Mesendoderm (in vitro differentiated cells): Measurements from ENCODE around the gene ADAMTS15. TPM values are rescaled to one million over a fixed set of nuclear protein-coding genes. Genes with fewer than 3 reads are reported as not detected.
A peak's percentile ranks its signal among the peaks of the same experiment; 100 is the strongest.

Experiments used
- DNase-seq: peaks from one replicate; pipeline ENCODE4 v3.0.0; 2013
- H2AK5ac ChIP-seq: 2 replicates; pipeline ENCODE4 v1.6.1; 2013; ENCODE audit warnings: low read length, inconsistent platforms
- H2BK120ac ChIP-seq: 2 replicates; pipeline ENCODE4 v1.6.1; 2013; ENCODE audit warnings: low read depth, mild to moderate bottlenecking, low read length, moderate library complexity, mixed read lengths
- H2BK15ac ChIP-seq: replicated peaks from 2 replicates; pipeline ENCODE4 v1.6.1; 2013; ENCODE audit warnings: low read depth, mild to moderate bottlenecking, moderate library complexity
- H2BK5ac ChIP-seq: 2 replicates; pipeline ENCODE4 v1.6.1; 2013; ENCODE audit warnings: low read length, inconsistent platforms
- H3K18ac ChIP-seq: 2 replicates; pipeline ENCODE4 v1.6.1; 2013; ENCODE audit warnings: mild to moderate bottlenecking, low read length, mixed read lengths
- H3K23ac ChIP-seq: one replicate; pipeline ENCODE4 v1.6.1; 2013; ENCODE audit warnings: low read length
- H3K27ac ChIP-seq: 2 replicates; pipeline ENCODE4 v1.5.1; 2013; ENCODE audit warnings: low read depth, mild to moderate bottlenecking, inconsistent platforms, low read length, moderate library complexity
- H3K27me3 ChIP-seq: 2 replicates; pipeline ENCODE4 v1.6.1; 2013; ENCODE audit warnings: low read length, control low read depth, mild to moderate bottlenecking, inconsistent platforms; ENCODE audit not compliant: insufficient read depth, poor library complexity
- H3K36me3 ChIP-seq: 2 replicates; pipeline ENCODE4 v1.6.1; 2013; ENCODE audit warnings: low read length, inconsistent platforms; ENCODE audit not compliant: control insufficient read depth, insufficient read depth
- H3K4ac ChIP-seq: one replicate; pipeline ENCODE4 v1.6.1; 2013; ENCODE audit warnings: low read depth, mild to moderate bottlenecking, low read length, moderate library complexity
- H3K4me1 ChIP-seq: 2 replicates; pipeline ENCODE4 v1.6.1; 2013; ENCODE audit warnings: low read depth, low read length, inconsistent platforms; ENCODE audit not compliant: control insufficient read depth
- H3K4me2 ChIP-seq: 2 replicates; pipeline ENCODE4 v1.6.1; 2013; ENCODE audit warnings: low read length
- H3K4me3 ChIP-seq: 2 replicates; pipeline ENCODE4 v1.5.1; 2013; ENCODE audit warnings: mild to moderate bottlenecking, low read length
- H3K56ac ChIP-seq: one replicate; pipeline ENCODE4 v1.6.1; 2013; ENCODE audit warnings: low read length
- H3K79me1 ChIP-seq: 2 replicates; pipeline ENCODE4 v1.6.1; 2013; ENCODE audit warnings: low read length, inconsistent platforms
- H3K79me2 ChIP-seq: 2 replicates; pipeline ENCODE4 v1.6.1; 2013; ENCODE audit warnings: mild to moderate bottlenecking, low read length; ENCODE audit not compliant: control insufficient read depth, insufficient read depth
- H3K9ac ChIP-seq: 2 replicates; pipeline ENCODE4 v1.6.1; 2013; ENCODE audit warnings: low read length, inconsistent platforms
- H4K5ac ChIP-seq: one replicate; pipeline ENCODE4 v1.6.1; 2013; ENCODE audit warnings: low read length
- H4K8ac ChIP-seq: one replicate; pipeline ENCODE4 v1.6.1; 2013; ENCODE audit warnings: low read depth, mild to moderate bottlenecking, control low read depth, low read length, moderate library complexity
- WGBS: extraction: QIAGEN DNeasy Blood & Tissue Kit; methylation state at CpG from one replicate; pipeline ENCODE4 v1.1.7; 2013; ENCODE audit warnings: low lambda C conversion rate, missing lambda C conversion rate; ENCODE audit not compliant: insufficient coverage; ENCODE audit errors: extremely low coverage; 5-methylcytosine and 5-hydroxymethylcytosine counted together
- polyA plus RNA-seq, 2 experiments: library from polyadenylated mRNA; stranded (reverse); fragments of 200-250 nt; gene quantifications; one replicate each; pipeline ENCODE4 v1.2.3, GENCODE V29; 2013

ADAMTS15 gene, protein sequence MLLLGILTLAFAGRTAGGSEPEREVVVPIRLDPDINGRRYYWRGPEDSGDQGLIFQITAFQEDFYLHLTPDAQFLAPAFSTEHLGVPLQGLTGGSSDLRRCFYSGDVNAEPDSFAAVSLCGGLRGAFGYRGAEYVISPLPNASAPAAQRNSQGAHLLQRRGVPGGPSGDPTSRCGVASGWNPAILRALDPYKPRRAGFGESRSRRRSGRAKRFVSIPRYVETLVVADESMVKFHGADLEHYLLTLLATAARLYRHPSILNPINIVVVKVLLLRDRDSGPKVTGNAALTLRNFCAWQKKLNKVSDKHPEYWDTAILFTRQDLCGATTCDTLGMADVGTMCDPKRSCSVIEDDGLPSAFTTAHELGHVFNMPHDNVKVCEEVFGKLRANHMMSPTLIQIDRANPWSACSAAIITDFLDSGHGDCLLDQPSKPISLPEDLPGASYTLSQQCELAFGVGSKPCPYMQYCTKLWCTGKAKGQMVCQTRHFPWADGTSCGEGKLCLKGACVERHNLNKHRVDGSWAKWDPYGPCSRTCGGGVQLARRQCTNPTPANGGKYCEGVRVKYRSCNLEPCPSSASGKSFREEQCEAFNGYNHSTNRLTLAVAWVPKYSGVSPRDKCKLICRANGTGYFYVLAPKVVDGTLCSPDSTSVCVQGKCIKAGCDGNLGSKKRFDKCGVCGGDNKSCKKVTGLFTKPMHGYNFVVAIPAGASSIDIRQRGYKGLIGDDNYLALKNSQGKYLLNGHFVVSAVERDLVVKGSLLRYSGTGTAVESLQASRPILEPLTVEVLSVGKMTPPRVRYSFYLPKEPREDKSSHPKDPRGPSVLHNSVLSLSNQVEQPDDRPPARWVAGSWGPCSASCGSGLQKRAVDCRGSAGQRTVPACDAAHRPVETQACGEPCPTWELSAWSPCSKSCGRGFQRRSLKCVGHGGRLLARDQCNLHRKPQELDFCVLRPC
- polyA plus RNA-seq (2013, experiment 1 of 2): 2.5 TPM
- polyA plus RNA-seq (2013, experiment 2 of 2): 2.6 TPM

DNA sequence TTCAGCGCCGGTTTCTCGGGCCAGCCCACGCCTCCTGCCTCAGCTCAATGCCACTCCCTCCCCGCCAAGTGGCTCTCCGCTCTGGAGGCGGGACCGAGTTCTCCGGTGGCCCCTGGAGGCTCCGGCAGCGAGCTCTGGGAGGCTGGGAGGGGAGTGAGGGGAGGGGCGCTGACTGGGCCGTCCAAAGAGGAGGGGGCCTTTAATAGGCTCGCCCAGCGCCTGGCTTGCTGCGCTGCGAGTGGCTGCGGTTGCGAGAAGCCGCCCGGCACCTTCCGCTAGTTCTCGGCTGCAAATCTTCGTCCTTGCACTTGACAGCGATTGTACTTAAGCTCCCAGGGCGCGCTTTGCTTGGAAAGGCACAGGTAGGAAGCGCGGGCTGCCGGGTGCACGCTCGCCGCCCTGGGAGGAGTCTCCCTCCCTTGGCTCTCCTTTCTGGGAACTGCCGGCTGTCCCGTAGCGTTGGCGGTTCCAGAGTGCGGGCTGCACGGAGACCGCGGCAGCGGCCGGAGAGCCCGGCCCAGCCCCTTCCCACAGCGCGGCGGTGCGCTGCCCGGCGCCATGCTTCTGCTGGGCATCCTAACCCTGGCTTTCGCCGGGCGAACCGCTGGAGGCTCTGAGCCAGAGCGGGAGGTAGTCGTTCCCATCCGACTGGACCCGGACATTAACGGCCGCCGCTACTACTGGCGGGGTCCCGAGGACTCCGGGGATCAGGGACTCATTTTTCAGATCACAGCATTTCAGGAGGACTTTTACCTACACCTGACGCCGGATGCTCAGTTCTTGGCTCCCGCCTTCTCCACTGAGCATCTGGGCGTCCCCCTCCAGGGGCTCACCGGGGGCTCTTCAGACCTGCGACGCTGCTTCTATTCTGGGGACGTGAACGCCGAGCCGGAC, at the start of gene ADAMTS15:
Gene ADAMTS15, plus strand, starts transcription at position 230 of the 894 bp plus-strand sequence. Its CDS starts 329 bp downstream, at position 559.
- H3K18ac ChIP-seq: no peak within 1 kb of the TSS
- peak within 1 kb of the TSS; percentile 70 for H3K9ac ChIP-seq
- H4K5ac ChIP-seq: no peak within 1 kb of the TSS
- H3K4me1 ChIP-seq: peaks cover 7% of the 10 kb centered on the region
- peak; percentile 97 for DNase-seq
- H2AK5ac ChIP-seq: no peak within 1 kb of the TSS
- H3K27me3 ChIP-seq: no peaks in the 10 kb centered on the region
- H2BK5ac ChIP-seq: no peak within 1 kb of the TSS
- H4K8ac ChIP-seq: no peak within 1 kb of the TSS
- no peak within 1 kb of the TSS for H2BK15ac ChIP-seq
- no peaks in the 10 kb centered on the region for H3K79me1 ChIP-seq
- H2BK120ac ChIP-seq: no peak within 1 kb of the TSS
- peak within 1 kb of the TSS; percentile 71 for H3K56ac ChIP-seq
- H3K79me2 ChIP-seq: no peaks in the 10 kb centered on the region
- H3K36me3 ChIP-seq: no peaks in the 10 kb centered on the region
- H3K4ac ChIP-seq: no peak within 1 kb of the TSS
- H3K27ac ChIP-seq: no peak within 1 kb of the TSS
- peak within 1 kb of the TSS; percentile 94 for H3K4me2 ChIP-seq
- no CpG with 5 or more reads among the region's 75 CpGs for WGBS
- H3K23ac ChIP-seq: no peak within 1 kb of the TSS
- H3K4me3 ChIP-seq: peak within 1 kb of the TSS; percentile 32

DNA sequence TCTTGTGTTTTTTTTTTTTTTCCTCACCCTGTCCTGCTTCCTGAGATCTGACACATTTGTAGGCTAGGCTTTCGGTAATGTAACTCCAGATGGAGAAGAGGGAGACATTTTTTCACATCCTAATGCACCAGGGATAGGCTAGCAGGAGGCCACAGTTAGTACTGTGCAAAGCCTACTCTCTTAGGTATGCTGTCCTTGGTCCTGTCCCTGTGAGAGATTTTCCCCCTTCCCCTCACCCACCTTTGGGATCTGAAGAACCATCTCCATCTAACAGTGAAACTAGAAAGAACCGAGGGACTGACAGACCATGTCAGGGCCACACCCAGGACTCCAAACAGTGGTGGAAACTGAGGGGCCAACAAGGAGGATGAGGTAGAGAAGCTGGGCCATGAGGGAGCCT, 49.2 kb upstream of the ADAMTS15 start:
- Histone ChIP-seq H3K4me1 (no peaks in the 10 kb centered on the region), H3K79me1 (no peaks in the 10 kb centered on the region), H2AK5ac (no peak overlapping the region), H3K4me3 (no peak overlapping the region), H4K5ac (no peak overlapping the region), H3K36me3 (no peaks in the 10 kb centered on the region), H3K4ac (no peak overlapping the region), H3K27me3 (no peaks in the 10 kb centered on the region), H3K9ac (no peak overlapping the region), H2BK120ac (no peak overlapping the region), H3K18ac (no peak overlapping the region), H3K27ac (no peak overlapping the region), H2BK15ac (no peak overlapping the region), H3K79me2 (no peaks in the 10 kb centered on the region), H3K4me2 (no peak overlapping the region), H3K56ac (no peak overlapping the region), H4K8ac (no peak overlapping the region), H2BK5ac (no peak overlapping the region), H3K23ac (no peak overlapping the region)
- no CpG with 5 or more reads among the region's 2 CpGs for WGBS
- no peak for DNase-seq

DNA sequence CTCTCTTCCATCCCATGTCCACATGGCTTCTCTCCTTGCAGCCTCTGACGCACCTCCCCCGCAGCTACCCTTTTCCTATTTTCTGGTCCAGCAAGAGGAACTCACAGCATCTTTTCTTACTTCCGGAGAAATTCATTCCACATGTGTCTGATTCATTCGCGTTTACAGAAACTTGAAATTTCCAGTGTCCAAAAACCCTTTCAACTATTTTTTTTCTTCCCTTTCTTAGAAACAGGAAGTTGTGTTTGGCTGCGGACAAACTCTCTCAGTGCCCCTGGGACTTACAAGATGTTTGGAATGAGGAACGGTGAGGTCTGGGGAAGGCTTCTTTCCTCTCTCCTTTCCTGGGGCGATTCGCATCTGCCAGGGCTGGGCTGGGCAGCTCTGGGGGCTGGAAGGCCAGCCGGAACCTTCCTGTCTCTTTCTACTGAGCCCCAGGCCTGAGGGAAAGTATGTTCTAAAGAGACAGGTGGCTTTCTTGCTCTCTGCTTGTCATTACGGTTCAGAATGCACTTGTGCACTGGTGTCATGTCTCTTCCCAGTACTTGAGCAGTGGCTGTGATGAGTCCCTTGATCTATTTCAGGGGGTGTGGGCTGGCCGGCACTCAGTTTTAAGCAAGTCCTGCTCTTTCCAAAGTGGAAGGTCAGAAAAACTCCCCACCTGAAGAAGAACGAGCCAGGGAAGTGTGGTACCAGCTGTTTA, 47.5 kb upstream of the ADAMTS15 start:
- no peak overlapping the region for H3K27ac ChIP-seq
- H3K18ac ChIP-seq: no peak overlapping the region
- H3K79me1 ChIP-seq: no peaks in the 10 kb centered on the region
- no peaks in the 10 kb centered on the region for H3K27me3 ChIP-seq
- no peak overlapping the region for H3K9ac ChIP-seq
- H4K8ac ChIP-seq: no peak overlapping the region
- no peak overlapping the region for H3K4me3 ChIP-seq
- H2AK5ac ChIP-seq: no peak overlapping the region
- H3K4me2 ChIP-seq: no peak overlapping the region
- H3K79me2 ChIP-seq: no peaks in the 10 kb centered on the region
- no peaks in the 10 kb centered on the region for H3K4me1 ChIP-seq
- no peak overlapping the region for H2BK5ac ChIP-seq
- H2BK15ac ChIP-seq: no peak overlapping the region
- H4K5ac ChIP-seq: no peak overlapping the region
- no CpG with 5 or more reads among the region's 13 CpGs for WGBS
- H3K36me3 ChIP-seq: no peaks in the 10 kb centered on the region
- no peak overlapping the region for H2BK120ac ChIP-seq
- H3K4ac ChIP-seq: no peak overlapping the region
- no peak for DNase-seq
- H3K23ac ChIP-seq: no peak overlapping the region
- H3K56ac ChIP-seq: no peak overlapping the region

DNA sequence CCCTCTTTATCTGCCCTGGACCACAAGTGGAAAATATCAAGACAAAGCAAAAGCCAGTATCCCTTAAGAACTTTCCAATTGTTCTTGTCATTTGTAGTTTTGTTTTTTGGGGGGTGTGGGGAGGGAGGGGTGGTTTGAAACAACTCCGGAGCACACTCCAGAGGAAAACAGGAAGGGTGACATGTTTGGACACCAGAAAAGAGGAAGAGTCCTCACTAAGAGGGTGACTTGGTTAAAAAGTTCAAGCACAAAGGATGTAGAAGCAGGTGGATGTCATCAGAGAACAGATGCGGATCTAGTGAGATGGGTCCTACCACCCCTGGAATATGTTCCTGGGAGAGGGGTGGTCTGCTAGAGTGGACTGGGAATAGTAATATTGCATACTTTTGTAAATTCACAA, 45.9 kb upstream of the ADAMTS15 start:
- no peak overlapping the region for H4K5ac ChIP-seq
- H3K79me2 ChIP-seq: no peaks in the 10 kb centered on the region
- no peak overlapping the region for H3K23ac ChIP-seq
- H2BK5ac ChIP-seq: no peak overlapping the region
- H3K4me2 ChIP-seq: no peak overlapping the region
- H2AK5ac ChIP-seq: no peak overlapping the region
- H3K79me1 ChIP-seq: no peaks in the 10 kb centered on the region
- H3K56ac ChIP-seq: no peak overlapping the region
- H3K36me3 ChIP-seq: no peaks in the 10 kb centered on the region
- no peak overlapping the region for H3K27ac ChIP-seq
- no CpG with 5 or more reads among the region's 2 CpGs for WGBS
- no peak overlapping the region for H3K4ac ChIP-seq
- no peak overlapping the region for H2BK15ac ChIP-seq
- no peak overlapping the region for H2BK120ac ChIP-seq
- H3K18ac ChIP-seq: no peak overlapping the region
- H3K27me3 ChIP-seq: no peaks in the 10 kb centered on the region
- no peak overlapping the region for H3K4me3 ChIP-seq
- H4K8ac ChIP-seq: no peak overlapping the region
- H3K9ac ChIP-seq: no peak overlapping the region
- H3K4me1 ChIP-seq: no peaks in the 10 kb centered on the region
- DNase-seq: no peak

DNA sequence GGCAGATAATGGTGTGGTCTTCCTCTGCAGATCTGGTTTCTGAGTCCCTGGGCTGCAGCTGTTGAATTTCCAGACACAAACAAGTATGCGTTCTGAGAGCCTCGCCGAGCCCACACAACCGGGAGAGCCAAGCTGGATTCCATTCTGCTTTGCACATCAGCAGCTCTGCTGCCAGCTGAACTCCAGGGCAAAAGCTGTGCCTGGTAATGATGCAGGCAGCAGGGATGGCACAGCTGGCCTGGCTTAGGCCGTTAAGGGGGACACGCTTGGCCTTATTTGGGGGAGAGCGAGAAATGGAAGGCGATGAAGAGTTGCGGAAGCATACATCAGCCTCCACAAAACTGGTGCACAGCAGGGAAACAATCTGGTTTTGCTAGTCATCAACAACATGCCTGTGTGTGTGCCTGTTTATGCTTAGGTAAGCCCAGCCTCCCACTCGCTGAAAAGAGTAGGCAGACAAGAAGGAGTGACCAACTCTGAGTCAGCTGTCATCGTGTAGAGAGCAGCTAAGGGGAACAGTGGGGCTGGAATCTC, 45.1 kb upstream of the ADAMTS15 start:
- Histone ChIP-seq H3K4me1 (no peaks in the 10 kb centered on the region), H2BK120ac (no peak overlapping the region), H3K4me3 (no peak overlapping the region), H3K9ac (no peak overlapping the region), H3K27me3 (no peaks in the 10 kb centered on the region), H3K79me1 (no peaks in the 10 kb centered on the region), H3K4ac (no peak overlapping the region), H3K23ac (no peak overlapping the region), H3K56ac (no peak overlapping the region), H4K8ac (no peak overlapping the region), H3K4me2 (no peak overlapping the region), H2AK5ac (no peak overlapping the region), H3K36me3 (no peaks in the 10 kb centered on the region), H3K79me2 (no peaks in the 10 kb centered on the region), H4K5ac (no peak overlapping the region), H3K27ac (no peak overlapping the region), H3K18ac (no peak overlapping the region), H2BK15ac (no peak overlapping the region), H2BK5ac (no peak overlapping the region)
- no CpG with 5 or more reads among the region's 11 CpGs for WGBS
- DNase-seq: no peak
